ENCODE results near the gene THSD7A. TPM values are rescaled to one million over a fixed set of nuclear protein-coding genes. Genes with fewer than 3 reads are reported as not detected.

The THSD7A gene
- total and polyA plus RNA-seq, 2 of the 4 experiments (the other 2 are of a cell fraction): 0.02 to 0.18 TPM

DNA sequence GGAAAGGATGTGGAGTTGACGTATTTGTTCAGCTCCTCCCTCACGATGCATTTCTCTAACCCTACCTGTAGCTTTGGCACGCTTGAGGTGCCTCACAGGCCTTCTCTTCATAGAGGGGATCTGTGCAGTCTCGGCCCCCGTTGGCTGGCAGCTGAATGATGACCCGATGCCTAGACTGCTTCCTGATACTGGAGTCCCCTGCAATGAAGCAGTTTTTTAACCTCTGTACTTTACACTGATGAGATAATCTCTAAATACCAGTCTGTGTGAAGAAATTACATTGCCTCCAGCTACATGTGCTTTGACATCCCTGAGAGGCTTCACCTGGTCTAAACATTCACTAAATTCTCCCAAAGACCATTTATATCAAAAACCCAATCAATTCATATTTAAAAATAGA is 370.1 kb downstream of the THSD7A start:
- Histone ChIP-seq H3K23ac (ENCODE audit: low read depth, low read length) (no peak overlapping the region), H3K27me3 (ENCODE audit: control insufficient read depth, insufficient read depth, low read length) (no peaks in the 10 kb centered on the region), H3K4me3 (ENCODE audit: insufficient read depth, low read depth, low read length) (no peak overlapping the region), H3K36me3 (ENCODE audit: control insufficient read depth, insufficient read depth, low read length) (no peaks in the 10 kb centered on the region), H3K18ac (ENCODE audit: low read depth, low read length) (no peak overlapping the region), H2BK5ac (ENCODE audit: low read depth, low read length, poor library complexity, severe bottlenecking) (no peak overlapping the region), H2AK5ac (ENCODE audit: low read depth, low read length) (no peak overlapping the region), H2BK20ac (ENCODE audit: low read depth, low read length) (no peak overlapping the region), H3K9ac (ENCODE audit: low read depth, low read length) (no peak overlapping the region), H3K4me2 (ENCODE audit: low read depth, low read length) (no peak overlapping the region), H2AK9ac (replicated peaks; ENCODE audit: low read depth, low read length, poor library complexity) (no peak overlapping the region), H3K9me1 (ENCODE audit: insufficient read depth, low read length) (no peaks in the 10 kb centered on the region), H3K4ac (ENCODE audit: low read depth, low read length) (no peak overlapping the region), H3K14ac (replicated peaks; ENCODE audit: low read depth, low read length) (no peak overlapping the region), H3K4me1 (ENCODE audit: control insufficient read depth, insufficient read depth, low read length) (no peaks in the 10 kb centered on the region), H4K20me1 (ENCODE audit: insufficient read depth, low read length) (no peaks in the 10 kb centered on the region), H3K56ac (ENCODE audit: extremely low read depth, insufficient read depth, low read length) (no peak overlapping the region), H3K9me3 (ENCODE audit: control insufficient read depth, insufficient read depth, low read length) (no peaks in the 10 kb centered on the region), H2BK120ac (ENCODE audit: low read depth, low read length) (no peak overlapping the region), H4K8ac (ENCODE audit: low read depth in 2 of 2, low read length in 2 of 2) (no peak overlapping the region), H4K91ac (ENCODE audit: insufficient read depth, low read depth, low read length) (no peak overlapping the region), H3K27ac (ENCODE audit: insufficient read depth, low read length) (no peak overlapping the region), H2BK15ac (ENCODE audit: low read depth, low read length) (no peak overlapping the region), H3K79me1 (ENCODE audit: low read depth in 1 of 2, low read length in 2 of 2) (no peaks in the 10 kb centered on the region), H4K5ac (ENCODE audit: low read depth, low read length) (no peak overlapping the region), H2AFZ (replicated peaks; ENCODE audit: low read length, poor library complexity) (no peak overlapping the region)
- POLR2A ChIA-PET (ENCODE audit: unreplicated experiment): no interaction called here
- dilution Hi-C loops (cut with HindIII; ENCODE audit: low sequenced_read_pairs, unreplicated experiment): no loop called here
- intact Hi-C loops (cut with micrococcal nuclease): no loop called here
- no peak for DNase-seq
- in situ Hi-C loops (cut with MboI; ENCODE audit: low sequenced_read_pairs): no loop called here
- no TSS peak for BruUV-seq (replicated peaks)
- CTCF ChIA-PET: no interaction called here
- no CpG with 5 or more reads among the region's 6 CpGs for WGBS, 2 experiments (ENCODE audit: extremely low coverage in 2 of 2, insufficient read length in 1 of 2)
- TF ChIP-seq MAZ (IDR thresholded peaks at IDR 0.05; ENCODE audit: borderline replicate concordance, low read depth, low read length) (no peak), MXI1 (IDR thresholded peaks at IDR 0.05; ENCODE audit: borderline replicate concordance, low read depth, low read length) (no peak), MAFK (IDR thresholded peaks at IDR 0.05; ENCODE audit: low read depth, low read length) (no peak), NFE2L2 (IDR thresholded peaks at IDR 0.05; ENCODE audit: low read depth, low read length) (no peak), RAD21 (IDR thresholded peaks at IDR 0.05; ENCODE audit: low read length) (no peak), RCOR1 (IDR thresholded peaks at IDR 0.05; ENCODE audit: insufficient replicate concordance, low read length) (no peak), POLR2A (IDR thresholded peaks at IDR 0.05; ENCODE audit: low read depth, low read length) (no peak), FOS (IDR thresholded peaks at IDR 0.05; ENCODE audit: low read depth, low read length) (no peak), CEBPB (IDR thresholded peaks at IDR 0.05; ENCODE audit: low read depth, low read length) (no peak), SMC3 (IDR thresholded peaks at IDR 0.05; ENCODE audit: low read depth, low read length) (no peak)
- TF ChIP-seq, protein P1, sequence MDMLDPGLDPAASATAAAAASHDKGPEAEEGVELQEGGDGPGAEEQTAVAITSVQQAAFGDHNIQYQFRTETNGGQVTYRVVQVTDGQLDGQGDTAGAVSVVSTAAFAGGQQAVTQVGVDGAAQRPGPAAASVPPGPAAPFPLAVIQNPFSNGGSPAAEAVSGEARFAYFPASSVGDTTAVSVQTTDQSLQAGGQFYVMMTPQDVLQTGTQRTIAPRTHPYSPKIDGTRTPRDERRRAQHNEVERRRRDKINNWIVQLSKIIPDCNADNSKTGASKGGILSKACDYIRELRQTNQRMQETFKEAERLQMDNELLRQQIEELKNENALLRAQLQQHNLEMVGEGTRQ (IDR thresholded peaks at IDR 0.05; ENCODE audit: low read depth, low read length): no peak
- no peak for ATAC-seq (ENCODE audit: low read depth)

Measured in IMR-90 (cell line).